GM19023 (cell line): ENCODE data around the gene TRNAU1AP.

Experiments used
- ATAC-seq: cut with Tn5 transposase; IDR thresholded peaks from one replicate; pipeline ENCODE4 v1.9.1; 2021; ENCODE audit warnings: mild to moderate bottlenecking, moderate library complexity; ENCODE audit not compliant: unreplicated experiment

TRNAU1AP gene

DNA sequence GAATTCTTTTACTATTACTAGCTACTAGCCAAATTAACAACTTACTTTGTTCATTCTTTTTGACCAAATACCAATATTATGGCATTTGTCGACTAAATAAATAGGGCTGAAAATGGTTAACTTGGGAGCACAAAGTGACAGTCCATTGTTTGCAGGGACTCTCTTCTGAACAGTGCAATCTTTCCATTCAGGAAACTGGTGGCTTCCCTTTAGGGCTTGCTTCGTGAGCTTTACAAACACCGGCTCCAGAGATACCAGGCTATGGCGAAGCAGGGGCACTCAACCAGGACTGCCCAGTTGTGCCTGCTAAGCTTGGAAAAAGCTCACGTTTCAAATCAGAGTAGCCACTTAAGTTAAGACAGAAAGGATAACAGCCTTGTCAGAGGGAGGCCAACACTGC lies 51.5 kb downstream of the TRNAU1AP start:
- ATAC-seq: no peak

DNA sequence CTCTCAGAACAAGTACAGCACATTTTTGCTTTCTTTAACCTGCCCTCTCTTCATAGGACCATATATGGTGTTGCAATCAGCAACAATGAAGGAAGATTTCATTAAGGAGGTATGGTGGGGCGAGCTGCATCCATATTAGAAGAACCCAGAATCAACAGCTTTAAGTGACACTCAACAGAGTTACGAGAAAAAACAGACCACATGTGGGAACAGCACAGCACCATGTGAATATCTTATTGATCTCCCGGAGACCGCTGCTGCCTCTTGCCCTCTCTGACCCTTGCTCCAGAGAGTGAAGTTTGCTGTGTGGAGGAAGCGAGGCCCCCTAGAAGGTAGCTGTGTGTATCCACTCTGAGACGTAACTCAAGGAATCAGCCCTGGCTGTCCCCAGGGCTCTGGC lies 52.1 kb downstream of the TRNAU1AP start:
- ATAC-seq: no peak

DNA sequence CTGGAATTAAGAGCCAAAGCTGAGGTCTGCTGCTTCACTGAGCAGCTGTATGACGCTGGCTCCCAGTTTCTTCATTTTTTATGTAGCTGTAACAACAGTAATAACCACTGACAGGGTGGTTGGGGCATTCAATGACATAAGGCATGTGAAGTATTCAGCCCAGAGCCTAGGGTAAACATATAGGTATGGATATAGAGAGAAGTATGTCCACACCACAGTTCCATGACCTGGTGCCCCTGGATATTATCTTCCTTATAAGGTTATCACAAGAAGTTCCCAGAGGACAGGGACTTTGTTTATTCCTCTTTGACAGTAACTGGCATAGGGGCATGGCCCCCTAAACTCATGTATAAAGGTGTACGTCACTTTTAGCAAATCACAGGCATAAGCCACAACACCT lies 53.9 kb downstream of the TRNAU1AP start:
- no peak for ATAC-seq

DNA sequence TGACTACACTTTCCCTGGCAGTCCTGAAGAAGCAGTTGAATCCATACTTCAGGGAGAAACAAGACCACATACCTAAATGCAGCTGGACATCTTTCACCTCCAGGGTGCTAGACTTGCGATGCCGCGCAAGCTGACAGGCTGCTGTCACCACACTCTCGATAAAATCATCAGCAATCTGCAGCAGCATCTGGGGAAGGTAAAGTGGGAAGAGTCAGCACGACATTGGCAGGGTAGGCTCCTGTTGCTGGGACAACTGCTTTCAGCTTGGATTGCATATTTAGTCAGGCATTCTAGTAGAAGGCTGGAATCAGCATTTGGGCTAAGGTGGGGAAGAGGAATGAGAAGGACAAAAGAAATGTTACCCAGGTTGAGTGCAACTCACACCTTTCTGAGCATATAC lies 60.3 kb downstream of the TRNAU1AP start:
- ATAC-seq: no peak
